Fibroblast of skin of left biceps (primary cell): ENCODE results near the gene GOLGA6C.
"Not testable (repeated sequence)": the region's sequence is repeated elsewhere in the genome, so short reads cannot be mapped to it uniquely, and the experiment has no call there.

Source experiments
- DNase-seq, 2 experiments: peaks; one replicate each; pipeline ENCODE4 v3.0.0-alpha.2; 2013; ENCODE audit warnings: low read depth in 2 of 2

Gene GOLGA6C

DNA sequence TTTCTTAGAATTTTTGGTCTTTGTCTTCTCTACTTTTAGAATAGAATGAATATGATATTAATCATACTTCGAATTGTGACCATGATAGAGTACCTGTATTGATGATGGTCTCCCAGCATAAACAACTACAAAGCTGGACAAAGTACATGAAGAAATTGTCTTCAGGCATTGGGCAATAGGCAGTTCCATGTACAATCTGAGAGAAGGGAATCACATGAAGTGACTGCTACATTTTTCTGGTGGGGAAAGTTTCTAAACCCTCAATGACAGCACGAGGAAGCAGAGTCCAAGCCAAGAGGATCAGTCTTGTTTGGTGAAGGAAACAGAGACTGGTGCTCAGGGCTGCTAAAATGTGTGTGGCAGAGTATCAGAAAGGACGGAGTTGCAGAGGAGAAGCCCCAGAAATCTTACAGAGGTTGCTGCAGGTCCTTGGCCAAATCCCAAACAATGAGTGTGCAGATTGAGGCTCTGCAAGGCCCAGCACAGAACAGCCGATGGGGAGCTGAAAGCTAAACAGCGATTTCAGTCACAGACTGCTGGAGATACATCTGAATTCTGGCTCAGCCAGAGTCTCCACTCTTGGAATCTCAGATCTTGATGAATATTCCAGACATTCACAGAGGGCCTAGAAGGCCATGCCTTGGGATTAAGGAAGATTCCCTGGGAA is 61.2 kb downstream of the GOLGA6C start:
- not testable (repeated sequence) for DNase-seq
